ENCODE results near the gene RPUSD4.

DNA sequence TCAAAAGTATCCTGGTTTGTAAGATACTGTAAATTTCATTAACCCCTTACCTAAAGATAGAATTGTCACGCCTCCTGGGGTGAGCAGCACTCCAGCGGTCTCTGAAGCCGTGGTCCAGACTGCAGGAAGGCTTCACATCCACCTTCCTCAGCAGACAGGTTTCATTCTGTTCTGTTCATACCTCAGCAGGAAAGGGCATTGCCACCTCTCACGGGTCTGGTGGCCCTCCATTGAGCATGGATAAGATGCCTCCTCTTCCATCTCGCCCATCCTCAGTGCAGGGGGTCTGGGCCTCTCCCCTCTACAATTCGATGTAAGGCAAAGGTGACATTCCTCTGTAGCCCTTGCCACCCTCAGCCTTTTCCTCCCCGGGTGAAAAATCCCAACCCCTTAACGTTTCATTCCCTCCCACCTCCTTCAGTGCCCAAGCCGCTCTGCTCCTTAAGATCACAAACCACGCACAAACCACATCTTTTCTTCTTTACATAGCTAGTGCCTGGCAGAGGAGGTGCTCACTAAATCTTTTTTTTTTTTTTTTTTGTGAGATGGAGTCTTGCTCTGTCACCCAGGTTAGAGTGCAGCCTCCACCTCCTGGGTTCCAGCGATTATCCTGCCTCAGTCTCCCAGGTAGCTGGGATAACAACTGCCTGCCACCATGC lies 28.5 kb downstream of the RPUSD4 start:
- TF ChIP-seq, protein P1, sequence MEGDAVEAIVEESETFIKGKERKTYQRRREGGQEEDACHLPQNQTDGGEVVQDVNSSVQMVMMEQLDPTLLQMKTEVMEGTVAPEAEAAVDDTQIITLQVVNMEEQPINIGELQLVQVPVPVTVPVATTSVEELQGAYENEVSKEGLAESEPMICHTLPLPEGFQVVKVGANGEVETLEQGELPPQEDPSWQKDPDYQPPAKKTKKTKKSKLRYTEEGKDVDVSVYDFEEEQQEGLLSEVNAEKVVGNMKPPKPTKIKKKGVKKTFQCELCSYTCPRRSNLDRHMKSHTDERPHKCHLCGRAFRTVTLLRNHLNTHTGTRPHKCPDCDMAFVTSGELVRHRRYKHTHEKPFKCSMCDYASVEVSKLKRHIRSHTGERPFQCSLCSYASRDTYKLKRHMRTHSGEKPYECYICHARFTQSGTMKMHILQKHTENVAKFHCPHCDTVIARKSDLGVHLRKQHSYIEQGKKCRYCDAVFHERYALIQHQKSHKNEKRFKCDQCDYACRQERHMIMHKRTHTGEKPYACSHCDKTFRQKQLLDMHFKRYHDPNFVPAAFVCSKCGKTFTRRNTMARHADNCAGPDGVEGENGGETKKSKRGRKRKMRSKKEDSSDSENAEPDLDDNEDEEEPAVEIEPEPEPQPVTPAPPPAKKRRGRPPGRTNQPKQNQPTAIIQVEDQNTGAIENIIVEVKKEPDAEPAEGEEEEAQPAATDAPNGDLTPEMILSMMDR (conservative IDR thresholded peaks at IDR 0.05; ENCODE audit: low read depth, low read length) = no peak
- TF ChIP-seq EZH2 (IDR thresholded peaks at IDR 0.05; ENCODE audit: low read length, unreplicated experiment) (no peak), EZH2phosphoT487 (IDR thresholded peaks at IDR 0.05; ENCODE audit: borderline replicate concordance, low read length) (no peak)

All from PC-3 (cell line).